Endothelial cell of umbilical vein (primary cell): ENCODE results near the gene PCLO.

Source experiments
- EZH2 ChIP-seq: IDR thresholded peaks from 2 replicates; pipeline ENCODE4 v1.6.1; 2012; ENCODE audit warnings: borderline replicate concordance, low read depth, mild to moderate bottlenecking, moderate library complexity, low read length, inconsistent platforms; ENCODE audit not compliant: severe bottlenecking
- MYC ChIP-seq: IDR thresholded peaks from one replicate; pipeline ENCODE4 v1.6.1; 2011; ENCODE audit warnings: mild to moderate bottlenecking, low read depth, low read length
- POLR2A ChIP-seq: IDR thresholded peaks from 2 replicates; pipeline ENCODE4 v1.6.1; 2012; ENCODE audit warnings: low read depth, mild to moderate bottlenecking, control low read depth, low read length
- TF ChIP-seq, protein P1 (sequence below), 2 donors: IDR thresholded peaks; 1 replicate in 1 of 2; 2 replicates in 1 of 2; pipeline ENCODE4 v1.5.1; 2011; ENCODE audit warnings: low read length in 2 of 2, mild to moderate bottlenecking in 2 of 2, moderate library complexity in 2 of 2, control low read depth in 1 of 2, inconsistent platforms in 1 of 2, low read depth in 1 of 2; ENCODE audit not compliant: insufficient read depth in 1 of 2; ENCODE audit errors: extremely low read depth in 1 of 2
- TF ChIP-seq, protein P2 (sequence below): IDR thresholded peaks from 2 replicates; pipeline ENCODE4 v1.6.1; 2011; ENCODE audit not compliant: insufficient read depth, insufficient read length

DNA sequence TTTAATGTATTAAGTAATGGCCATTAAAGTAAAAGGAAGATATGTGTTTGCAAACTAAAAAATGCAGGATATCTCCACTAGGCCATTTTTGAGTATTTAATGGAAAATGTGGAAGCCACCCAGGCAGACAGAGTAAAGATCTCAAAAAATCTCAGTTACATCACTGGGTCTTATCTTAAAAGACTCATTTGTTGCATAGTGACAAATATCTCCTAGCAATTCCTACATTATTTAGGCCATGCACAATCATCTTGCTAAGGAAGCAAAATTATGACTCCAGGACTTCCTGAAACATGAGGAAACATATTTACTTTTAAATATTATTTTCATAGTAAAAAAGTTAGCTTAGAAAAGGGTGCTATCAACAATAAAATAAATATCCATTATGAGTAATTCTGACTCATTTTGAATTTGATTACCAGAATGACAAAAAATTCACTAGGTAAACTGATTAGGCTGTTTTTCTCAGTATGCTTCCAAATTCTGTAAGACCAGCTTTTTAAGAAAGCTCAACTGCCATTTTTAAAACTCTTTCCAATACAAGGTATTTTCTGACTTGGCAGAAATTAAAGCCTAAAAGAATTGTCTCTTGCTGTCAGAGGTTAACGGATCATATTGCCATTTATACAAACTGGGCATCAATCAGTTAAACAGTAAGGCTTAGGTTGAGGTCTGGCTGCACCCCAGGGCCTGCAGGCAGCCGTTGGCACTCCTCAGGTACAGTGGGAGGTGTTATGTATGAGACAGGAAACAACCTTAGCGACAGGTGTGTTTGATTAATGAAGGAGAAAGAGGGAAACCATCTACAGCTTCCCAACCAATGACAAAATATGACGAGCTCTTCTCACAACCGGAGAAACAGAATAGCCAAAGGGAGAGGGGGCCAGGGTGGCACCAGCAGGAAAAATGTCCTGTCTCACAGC lies 31.8 kb downstream of the PCLO start:
- TF ChIP-seq, protein P1, sequence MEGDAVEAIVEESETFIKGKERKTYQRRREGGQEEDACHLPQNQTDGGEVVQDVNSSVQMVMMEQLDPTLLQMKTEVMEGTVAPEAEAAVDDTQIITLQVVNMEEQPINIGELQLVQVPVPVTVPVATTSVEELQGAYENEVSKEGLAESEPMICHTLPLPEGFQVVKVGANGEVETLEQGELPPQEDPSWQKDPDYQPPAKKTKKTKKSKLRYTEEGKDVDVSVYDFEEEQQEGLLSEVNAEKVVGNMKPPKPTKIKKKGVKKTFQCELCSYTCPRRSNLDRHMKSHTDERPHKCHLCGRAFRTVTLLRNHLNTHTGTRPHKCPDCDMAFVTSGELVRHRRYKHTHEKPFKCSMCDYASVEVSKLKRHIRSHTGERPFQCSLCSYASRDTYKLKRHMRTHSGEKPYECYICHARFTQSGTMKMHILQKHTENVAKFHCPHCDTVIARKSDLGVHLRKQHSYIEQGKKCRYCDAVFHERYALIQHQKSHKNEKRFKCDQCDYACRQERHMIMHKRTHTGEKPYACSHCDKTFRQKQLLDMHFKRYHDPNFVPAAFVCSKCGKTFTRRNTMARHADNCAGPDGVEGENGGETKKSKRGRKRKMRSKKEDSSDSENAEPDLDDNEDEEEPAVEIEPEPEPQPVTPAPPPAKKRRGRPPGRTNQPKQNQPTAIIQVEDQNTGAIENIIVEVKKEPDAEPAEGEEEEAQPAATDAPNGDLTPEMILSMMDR (IDR thresholded peaks at IDR 0.05; ENCODE audit: extremely low read depth in 1 of 2, insufficient read depth in 1 of 2, low read depth in 1 of 2, low read length in 2 of 2) = no peak
- TF ChIP-seq POLR2A (no peak), MYC (no peak), EZH2 (no peak)
- TF ChIP-seq, protein P2, sequence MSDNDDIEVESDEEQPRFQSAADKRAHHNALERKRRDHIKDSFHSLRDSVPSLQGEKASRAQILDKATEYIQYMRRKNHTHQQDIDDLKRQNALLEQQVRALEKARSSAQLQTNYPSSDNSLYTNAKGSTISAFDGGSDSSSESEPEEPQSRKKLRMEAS = no peak
